HG02885 (cell line): ENCODE measurements around the gene KCNS1.
"Not testable (repeated sequence)": the region's sequence is repeated elsewhere in the genome, so short reads cannot be mapped to it uniquely, and the experiment has no call there.

ENCODE experiments used
- ATAC-seq: cut with Tn5 transposase; IDR thresholded peaks from one replicate; pipeline ENCODE4 v1.9.1; 2021; ENCODE audit warnings: mild to moderate bottlenecking; ENCODE audit not compliant: unreplicated experiment, poor library complexity

Gene KCNS1, protein sequence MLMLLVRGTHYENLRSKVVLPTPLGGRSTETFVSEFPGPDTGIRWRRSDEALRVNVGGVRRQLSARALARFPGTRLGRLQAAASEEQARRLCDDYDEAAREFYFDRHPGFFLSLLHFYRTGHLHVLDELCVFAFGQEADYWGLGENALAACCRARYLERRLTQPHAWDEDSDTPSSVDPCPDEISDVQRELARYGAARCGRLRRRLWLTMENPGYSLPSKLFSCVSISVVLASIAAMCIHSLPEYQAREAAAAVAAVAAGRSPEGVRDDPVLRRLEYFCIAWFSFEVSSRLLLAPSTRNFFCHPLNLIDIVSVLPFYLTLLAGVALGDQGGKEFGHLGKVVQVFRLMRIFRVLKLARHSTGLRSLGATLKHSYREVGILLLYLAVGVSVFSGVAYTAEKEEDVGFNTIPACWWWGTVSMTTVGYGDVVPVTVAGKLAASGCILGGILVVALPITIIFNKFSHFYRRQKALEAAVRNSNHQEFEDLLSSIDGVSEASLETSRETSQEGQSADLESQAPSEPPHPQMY

DNA sequence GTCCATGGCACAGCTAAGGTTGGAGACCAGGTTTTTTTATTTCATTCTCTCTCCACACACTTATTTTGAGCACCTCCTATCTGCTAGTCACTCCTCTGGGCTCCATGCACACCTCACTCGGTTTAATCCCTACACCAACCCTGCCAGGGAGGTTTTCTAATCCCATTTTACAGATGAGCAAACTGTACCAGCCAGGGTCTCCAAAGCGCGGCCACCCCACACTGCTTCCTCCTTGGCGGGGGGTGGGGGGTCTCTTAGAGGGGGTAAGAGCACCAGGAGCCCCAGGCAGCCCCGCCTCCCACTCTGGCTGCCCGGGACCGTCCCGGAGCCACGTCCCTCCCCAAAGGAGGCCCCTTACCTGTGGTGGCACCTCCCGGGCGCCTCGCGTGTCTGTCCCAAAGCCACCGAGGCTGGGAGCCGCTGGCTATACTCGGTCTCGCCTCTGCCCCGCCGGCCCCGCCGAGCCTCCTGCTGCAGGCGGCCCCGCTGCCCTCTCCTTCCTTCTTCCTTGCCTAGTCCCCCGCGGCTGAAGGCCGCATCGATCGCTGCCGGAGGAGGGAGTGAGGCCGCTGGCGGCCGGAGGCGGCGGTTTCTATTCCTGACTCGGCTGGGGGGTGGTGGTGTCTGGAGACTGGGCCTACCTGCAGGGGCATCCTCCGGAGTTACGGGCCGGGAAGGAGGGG lies at the start of gene KCNS1:
Gene KCNS1, minus strand, starts transcription at position 565 of the 683 bp plus-strand sequence. CDS start 1,891 bp downstream, outside the sequence.
- no peak for ATAC-seq

DNA sequence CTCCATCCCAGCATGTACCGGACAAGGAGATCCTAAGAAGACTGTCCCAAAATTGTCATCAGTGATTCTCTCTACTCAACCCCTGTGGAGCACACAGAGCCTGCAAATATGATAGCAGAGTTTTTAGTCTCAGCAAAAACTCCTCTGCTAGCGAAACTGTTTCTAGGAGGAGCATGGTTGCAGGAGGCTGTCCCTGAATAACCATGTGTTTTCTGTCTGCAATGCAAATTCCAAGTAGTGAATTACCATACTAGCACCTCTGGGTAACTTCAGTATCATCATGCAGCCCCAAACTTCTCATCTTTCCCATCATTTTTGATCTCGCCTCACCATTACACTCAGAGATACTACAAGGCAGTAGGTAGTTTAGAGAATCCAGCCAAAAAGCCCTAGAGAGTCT lies 48.1 kb upstream of the KCNS1 start:
- ATAC-seq = no peak

- ATAC-seq = no peak
Measured at GRCh38 chr20:45140836-45141235, 39.9 kb upstream of the KCNS1 start.

- not testable (repeated sequence) for ATAC-seq
Measured at GRCh38 chr20:45139733-45140375, 38.9 kb upstream of the KCNS1 start.

DNA sequence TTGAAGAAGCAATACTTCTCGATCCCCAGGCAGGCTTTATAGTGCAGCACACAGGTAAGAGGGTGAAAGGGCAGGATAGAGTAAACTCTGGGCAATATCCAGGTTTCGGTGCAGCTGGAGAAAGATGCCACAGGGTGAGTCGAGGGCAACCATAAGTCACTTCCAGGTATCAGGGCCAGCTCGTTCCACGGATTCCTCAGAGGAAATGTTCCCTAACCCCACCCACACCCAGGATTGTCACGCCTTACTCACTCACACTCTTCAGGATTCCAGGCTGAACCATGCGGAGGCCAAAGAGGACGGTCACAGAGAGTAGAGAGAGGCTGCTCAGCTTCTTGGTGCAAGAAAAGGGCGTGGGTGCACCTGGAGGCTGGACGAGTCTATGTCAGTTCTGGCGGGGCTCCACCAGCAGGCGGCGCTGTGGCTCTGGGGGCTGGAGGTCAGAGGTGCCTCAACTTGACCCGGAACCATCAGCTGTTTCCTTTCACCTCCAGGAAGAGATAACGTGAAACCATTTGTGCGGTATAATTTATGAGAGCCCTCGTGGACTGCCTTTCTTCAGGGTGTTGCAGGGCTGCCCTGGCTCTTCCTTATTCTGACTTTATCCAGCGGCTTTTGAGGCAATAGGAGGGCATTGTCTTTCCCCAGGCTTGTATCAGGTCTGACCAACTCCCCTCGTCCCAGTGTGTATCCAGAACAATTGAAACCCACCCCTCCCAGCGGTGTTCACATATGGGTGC lies 37.8 kb upstream of the KCNS1 start:
- no peak for ATAC-seq

DNA sequence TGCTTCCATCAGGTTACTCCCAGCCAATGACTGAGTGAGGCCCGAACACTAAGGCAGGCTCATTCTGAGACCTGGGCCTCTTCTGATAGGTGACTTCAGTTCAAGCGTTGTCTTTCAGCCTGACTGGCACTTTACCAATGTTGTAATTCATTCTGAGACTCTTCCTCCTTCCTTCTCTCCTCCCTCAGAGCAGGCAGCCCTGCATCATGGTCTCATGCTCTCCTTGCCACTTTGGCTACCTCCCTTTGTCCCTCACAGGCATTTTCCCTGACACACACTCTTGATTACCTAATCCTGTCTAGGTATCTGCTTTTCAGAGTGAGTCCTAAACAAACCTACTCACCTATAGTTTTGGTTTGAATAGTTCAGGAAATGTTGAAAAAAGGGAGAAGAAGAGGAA lies 36.0 kb upstream of the KCNS1 start:
- ATAC-seq = no peak

- ATAC-seq = no peak
Measured at GRCh38 chr20:45128099-45128498, 27.2 kb upstream of the KCNS1 start.

DNA sequence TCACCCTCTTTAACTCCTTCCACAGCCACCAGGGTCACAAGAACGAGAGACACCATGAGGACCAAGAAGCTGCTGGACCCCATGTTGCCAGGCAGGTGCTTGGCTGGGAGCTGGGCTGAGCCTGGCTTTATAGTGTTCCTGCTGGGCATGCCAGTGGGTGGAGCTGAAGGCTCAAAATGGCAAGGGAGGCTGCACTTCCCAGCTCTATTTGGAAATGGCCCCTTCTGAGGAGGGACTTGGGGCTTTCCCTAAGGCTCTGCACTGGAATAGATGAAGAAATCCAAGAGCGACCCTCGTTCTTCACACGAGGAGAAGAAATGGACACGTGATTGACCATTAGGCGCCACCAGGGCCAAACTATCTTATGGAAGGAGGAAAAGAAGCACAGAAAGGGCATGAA lies 23.4 kb upstream of the KCNS1 start, which contains the start of gene WFDC12:
Gene WFDC12, minus strand, starts transcription at position 101 of the 400 bp plus-strand sequence. Its CDS starts 18 bp downstream, at position 83.
- no peak for ATAC-seq

GRCh38 chr20:45121388-45121787 lies 20.5 kb upstream of the KCNS1 start:
- ATAC-seq = no peak

DNA sequence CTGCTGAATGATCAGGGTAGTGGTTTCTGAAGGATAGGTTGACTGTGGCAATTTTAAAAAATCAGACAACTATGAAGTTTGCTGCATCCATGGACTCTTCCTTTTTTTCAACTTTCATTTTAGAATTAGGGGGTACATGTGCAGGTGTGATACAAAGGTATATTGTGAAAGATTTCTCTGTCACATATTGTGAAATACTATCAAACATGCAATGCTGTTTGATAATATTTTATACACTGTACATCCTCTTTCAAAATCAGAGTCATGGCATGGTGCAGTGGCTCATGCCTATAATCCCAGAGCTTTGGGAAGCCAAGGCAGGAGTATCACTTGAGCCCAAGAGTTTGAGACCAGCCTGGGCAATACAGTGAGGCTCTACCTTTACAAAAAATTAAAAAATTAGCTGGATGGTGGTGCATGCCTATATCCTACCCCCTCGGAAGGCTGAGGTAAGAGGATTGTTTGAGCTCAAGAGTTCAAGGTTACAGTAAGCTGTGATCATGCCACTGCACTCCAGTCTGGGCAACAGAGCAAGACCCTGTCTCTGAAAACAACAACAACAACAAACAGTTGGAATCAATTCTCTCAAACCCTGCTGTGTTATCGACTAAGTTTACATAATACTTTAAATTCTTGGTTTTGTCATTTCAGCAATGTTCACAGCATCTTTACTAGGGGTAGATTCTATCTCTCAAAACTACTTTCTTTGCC lies 18.8 kb upstream of the KCNS1 start:
- no peak for ATAC-seq

- no peak for ATAC-seq
Measured at GRCh38 chr20:45118028-45118427, 17.1 kb upstream of the KCNS1 start.

GRCh38 chr20:45117581-45117980 lies 16.7 kb upstream of the KCNS1 start:
- no peak for ATAC-seq

DNA sequence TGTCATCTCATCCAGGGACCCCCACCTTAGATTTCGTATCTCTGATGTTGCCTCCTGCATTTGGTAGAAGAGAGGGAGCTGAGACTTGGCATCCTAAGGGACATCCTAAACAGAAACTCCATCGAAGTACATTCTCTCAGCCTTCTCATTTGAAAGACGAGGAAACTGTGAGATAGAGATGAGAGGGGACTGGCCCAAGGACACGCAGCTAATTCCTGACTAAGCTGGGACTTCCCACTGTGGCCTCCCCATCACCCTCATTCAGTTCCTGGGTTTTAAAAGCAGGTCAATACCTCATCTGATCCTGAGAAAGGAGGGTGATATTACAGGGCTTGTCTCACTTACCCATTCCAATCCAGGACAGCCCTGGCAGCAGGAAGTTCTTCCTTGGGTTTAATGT lies 14.9 kb upstream of the KCNS1 start:
- ATAC-seq = no peak

DNA sequence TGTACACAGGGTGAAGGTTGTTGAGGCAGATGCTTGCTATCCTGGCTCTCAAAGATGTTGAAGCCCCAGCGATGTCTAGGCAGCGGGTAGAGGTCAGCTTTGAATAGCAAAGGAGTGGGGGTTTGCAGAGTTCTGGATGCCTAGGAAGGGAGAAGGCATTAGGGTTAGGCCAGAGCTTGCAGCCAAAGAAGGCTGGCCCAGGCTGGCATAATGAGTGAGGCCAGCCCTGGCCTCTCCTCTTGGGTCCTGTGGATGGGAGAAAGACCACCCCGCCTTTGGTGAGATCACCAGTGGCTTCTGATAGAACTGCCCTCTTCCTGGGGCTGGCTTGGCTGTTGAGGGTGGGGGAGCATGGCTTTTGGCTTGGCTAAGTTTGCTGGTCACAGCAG lies 14.5 kb upstream of the KCNS1 start:
- ATAC-seq = no peak

DNA sequence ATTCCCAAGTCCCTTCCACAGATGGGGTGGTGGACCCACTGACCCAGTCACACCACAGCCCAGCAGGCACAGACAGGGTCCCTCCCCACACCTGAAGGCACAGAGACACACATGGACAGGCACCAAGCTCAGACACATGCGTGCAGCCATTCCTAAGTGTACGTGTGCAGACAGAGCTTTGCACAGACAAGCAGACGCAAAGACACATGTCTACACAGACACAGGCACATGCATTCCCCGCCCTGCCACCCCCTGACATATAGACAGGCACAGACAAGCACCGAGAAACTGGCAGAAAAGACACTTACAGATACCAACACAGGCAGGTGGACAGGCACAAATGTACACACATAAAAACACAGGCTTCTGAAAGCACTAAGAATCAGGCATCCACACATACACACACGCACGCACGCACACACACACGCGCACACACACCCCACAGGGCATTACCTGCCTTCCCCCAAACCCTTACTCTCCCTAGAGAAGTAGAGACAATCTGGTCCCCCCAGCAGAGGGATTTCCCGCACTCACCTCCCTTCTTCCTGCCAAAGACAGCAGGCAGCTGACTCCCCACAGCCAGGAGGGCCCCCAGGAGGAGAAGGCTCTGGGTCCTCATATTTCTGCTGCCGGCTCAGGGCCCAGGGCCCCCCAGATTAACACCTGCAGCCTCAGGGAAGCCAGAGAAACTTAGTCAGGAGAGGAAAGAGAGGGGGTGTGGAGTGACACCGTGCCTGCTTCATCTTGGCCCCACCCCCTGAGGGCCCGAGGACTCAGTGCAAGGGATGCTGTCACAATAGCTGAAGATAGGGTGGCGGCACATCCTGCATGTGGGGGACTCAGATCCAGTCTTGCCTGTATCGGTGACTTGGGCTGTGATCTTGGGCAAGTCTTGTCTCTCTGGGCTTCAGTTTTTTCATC lies 13.8 kb upstream of the KCNS1 start, which contains the start of gene WFDC5:
Gene WFDC5, minus strand, starts transcription at position 710 of the 921 bp plus-strand sequence. Its CDS starts 91 bp downstream, at position 619.
- ATAC-seq = no peak

- no peak for ATAC-seq
Measured at GRCh38 chr20:45113865-45114264, 12.9 kb upstream of the KCNS1 start.

DNA sequence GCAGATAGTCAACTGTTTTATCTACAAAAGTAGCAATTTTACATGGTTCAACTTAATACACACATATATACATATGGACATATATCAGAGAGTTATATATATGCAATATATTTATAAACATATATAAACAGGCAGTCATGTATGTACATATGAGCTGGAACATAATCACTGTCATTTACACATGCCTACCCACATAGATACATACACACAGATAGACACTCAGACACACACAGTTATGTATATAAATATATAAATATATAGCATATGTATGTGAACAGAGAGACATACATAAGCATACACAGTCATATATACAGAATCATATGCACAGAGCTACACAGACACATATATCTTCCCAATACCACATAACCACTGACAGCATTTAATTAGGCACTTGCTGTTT lies 11.8 kb upstream of the KCNS1 start:
- no peak for ATAC-seq

DNA sequence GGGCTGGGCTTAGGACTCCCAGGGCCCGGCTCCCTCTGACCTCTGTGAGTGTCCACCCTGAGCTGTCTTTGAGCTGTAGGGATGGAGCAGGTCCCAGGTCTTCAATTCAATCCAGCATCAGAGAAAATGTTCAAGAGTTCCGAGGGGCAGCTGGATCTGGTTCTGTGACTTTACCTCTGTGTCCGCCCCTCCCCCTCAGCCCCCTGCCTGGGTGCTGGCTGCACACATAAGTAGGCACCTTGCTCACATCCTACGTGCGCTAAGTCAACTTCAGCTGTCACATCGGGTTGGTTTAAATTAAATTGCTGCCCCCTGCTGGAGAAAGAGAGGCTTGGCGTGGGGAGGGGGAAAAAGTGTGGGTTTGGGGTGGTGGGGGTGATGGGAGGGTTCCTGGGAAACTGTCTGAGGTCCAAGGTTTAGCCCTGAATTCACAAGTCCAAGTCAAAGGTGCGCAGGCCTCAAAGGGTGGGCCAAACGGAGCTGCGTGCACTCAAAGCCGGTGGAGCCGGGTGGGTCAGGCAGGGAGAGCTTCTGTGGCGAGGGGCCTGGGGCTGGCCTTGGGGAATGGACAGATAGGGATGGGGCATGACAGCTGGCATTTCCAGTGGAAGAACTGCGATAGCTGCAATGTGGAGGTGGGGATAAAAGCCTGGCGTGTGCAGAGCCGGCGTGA lies 11.0 kb upstream of the KCNS1 start:
- no peak for ATAC-seq
